ENCODE data around the gene MYO10.

GRCh38 chr5:16727755-16728325 is 208.2 kb downstream of the MYO10 start:
- TF ChIP-seq EZH2 (IDR thresholded peaks at IDR 0.05; ENCODE audit: borderline replicate concordance, low read depth, low read length, severe bottlenecking) (no peak), CTCF (IDR thresholded peaks at IDR 0.05; ENCODE audit: borderline replicate concordance, extremely low read depth, low read length, poor library complexity, severe bottlenecking) (no peak)
